CD8-positive, alpha-beta memory T cell (primary cell): ENCODE results near the gene SCAMP1. TPM values are rescaled to one million over a fixed set of nuclear protein-coding genes. Genes with fewer than 3 reads are reported as not detected.

Source experiments
- CTCF ChIA-PET: fragments of 350-600 bp; sonication (Branson Sonifier 250); formaldehyde crosslinking; loops from one replicate; lab custom pipeline; 2021; ENCODE audit warnings: antibody characterized with exemption; lab: Charles Lee
- POLR2A ChIA-PET: fragments of 350-600 bp; sonication (Branson Sonifier 250); formaldehyde crosslinking; loops from one replicate; lab custom pipeline; 2021; ENCODE audit warnings: antibody characterized with exemption; lab: Charles Lee
- DNase-seq, 5 donors: peaks; one replicate each; pipeline versions ENCODE4 v3.0.0 to v3.0.0-alpha.2; 2020 to 2022; ENCODE audit warnings: mixed read lengths in 1 of 5
- H3K27ac ChIP-seq: one replicate; pipeline ENCODE4 v1.7.0; 2013; ENCODE audit warnings: low read depth, mild to moderate bottlenecking, low read length, moderate library complexity
- H3K27me3 ChIP-seq: 2 replicates; pipeline ENCODE4 v1.7.0; 2013; ENCODE audit warnings: low read length, mild to moderate bottlenecking; ENCODE audit not compliant: insufficient read depth, poor library complexity, severe bottlenecking
- H3K36me3 ChIP-seq: 2 replicates; pipeline ENCODE4 v1.7.0; 2013; ENCODE audit warnings: mild to moderate bottlenecking, low read length, moderate library complexity; ENCODE audit not compliant: insufficient read depth
- H3K4me1 ChIP-seq: 2 replicates; pipeline ENCODE4 v1.7.0; 2013; ENCODE audit warnings: mild to moderate bottlenecking, low read length, moderate library complexity; ENCODE audit not compliant: insufficient read depth
- H3K4me3 ChIP-seq: 2 replicates; pipeline ENCODE4 v1.7.0; 2013; ENCODE audit warnings: mild to moderate bottlenecking, low read length
- H3K9me3 ChIP-seq: 2 replicates; pipeline ENCODE4 v1.7.0; 2013; ENCODE audit warnings: mild to moderate bottlenecking, low read length
- H3K27ac Mint-ChIP-seq, 8 donors: one replicate each; pipeline ENCODE4 v1.8.0; 2020 to 2021; ENCODE audit warnings: mixed read lengths in 8 of 8, mild to moderate bottlenecking in 6 of 8, inconsistent platforms in 3 of 8, moderate library complexity in 3 of 8
- H3K27me3 Mint-ChIP-seq, 2 donors: one replicate each; pipeline ENCODE4 v1.8.0; 2020 to 2021; ENCODE audit warnings: mixed read lengths in 2 of 2, mild to moderate bottlenecking in 1 of 2, moderate library complexity in 1 of 2
- H3K36me3 Mint-ChIP-seq, 3 donors: one replicate each; pipeline ENCODE4 v1.8.0; 2020 to 2021; ENCODE audit warnings: mixed read lengths in 3 of 3, inconsistent platforms in 1 of 3, mild to moderate bottlenecking in 1 of 3
- H3K4me1 Mint-ChIP-seq, 3 donors: one replicate each; pipeline ENCODE4 v1.8.0; 2020 to 2021; ENCODE audit warnings: mixed read lengths in 3 of 3, inconsistent platforms in 1 of 3, mild to moderate bottlenecking in 1 of 3
- H3K4me3 Mint-ChIP-seq, 7 donors: one replicate each; pipeline ENCODE4 v1.8.0; 2020 to 2021; ENCODE audit warnings: mixed read lengths in 7 of 7, mild to moderate bottlenecking in 6 of 7, moderate library complexity in 4 of 7, inconsistent platforms in 2 of 7
- H3K9me3 Mint-ChIP-seq, 5 donors: one replicate each; pipeline ENCODE4 v1.8.0; 2020 to 2022; ENCODE audit warnings: mixed read lengths in 5 of 5, mild to moderate bottlenecking in 3 of 5, moderate library complexity in 2 of 5, inconsistent platforms in 1 of 5
- polyA plus RNA-seq: library from polyadenylated mRNA; unstranded; fragments of 300-500 nt; fragmentation: Illumina TruSeq; gene quantifications from one replicate; pipeline ENCODE4 v1.2.3, GENCODE V29; 2021
- total RNA-seq, 2 experiments: library from RNA; stranded (reverse); gene quantifications; one replicate each; pipeline ENCODE4 v1.2.3, GENCODE V29; 2021

The SCAMP1 gene, protein sequence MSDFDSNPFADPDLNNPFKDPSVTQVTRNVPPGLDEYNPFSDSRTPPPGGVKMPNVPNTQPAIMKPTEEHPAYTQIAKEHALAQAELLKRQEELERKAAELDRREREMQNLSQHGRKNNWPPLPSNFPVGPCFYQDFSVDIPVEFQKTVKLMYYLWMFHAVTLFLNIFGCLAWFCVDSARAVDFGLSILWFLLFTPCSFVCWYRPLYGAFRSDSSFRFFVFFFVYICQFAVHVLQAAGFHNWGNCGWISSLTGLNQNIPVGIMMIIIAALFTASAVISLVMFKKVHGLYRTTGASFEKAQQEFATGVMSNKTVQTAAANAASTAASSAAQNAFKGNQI
- 10 to 100 TPM; 15.2 to 17.3 TPM for total RNA-seq
- polyA plus RNA-seq: 36.2 TPM

DNA sequence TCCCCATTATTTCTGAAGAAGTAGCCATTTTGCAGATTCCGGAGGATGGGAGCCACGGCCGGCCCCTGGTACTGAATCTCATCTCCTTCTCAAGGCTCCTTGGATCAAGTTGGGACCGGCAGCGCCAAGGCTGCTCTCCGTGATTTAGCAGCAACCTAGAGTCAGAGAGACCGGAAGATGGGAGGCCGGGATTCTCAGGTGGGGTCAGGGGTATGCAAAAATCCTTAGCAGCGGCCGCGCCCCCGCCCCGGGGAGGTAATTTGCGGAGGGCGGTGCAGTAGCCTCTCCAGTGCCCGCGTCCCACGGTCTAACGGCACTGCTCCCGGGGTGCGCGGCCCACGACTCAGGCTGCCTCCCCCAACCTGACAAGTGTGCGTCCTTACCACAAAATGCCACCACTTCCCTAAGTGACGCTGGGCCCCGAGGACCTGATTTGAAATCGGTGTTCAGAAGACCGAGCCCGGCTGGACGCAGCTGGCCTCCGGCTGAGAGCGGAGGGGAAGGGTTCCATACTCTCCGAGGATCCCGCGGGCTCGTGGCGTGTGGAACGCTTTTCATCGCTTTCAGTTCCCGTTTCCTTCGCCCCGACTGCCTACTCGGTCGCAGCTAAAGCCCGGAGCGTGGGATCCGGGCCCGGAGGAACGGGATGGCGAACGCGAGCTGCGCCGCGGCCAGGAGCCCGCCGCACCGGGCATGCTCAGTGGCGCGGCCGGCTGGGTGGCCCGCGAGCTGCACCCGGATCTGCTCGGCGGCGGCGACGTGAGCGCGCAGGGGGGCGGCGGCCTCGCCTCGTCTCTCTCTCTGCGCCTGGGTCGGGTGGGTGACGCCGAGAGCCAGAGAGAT lies at the start of gene SCAMP1:
SCAMP1 (plus strand) TSS at position 787 of the 843 bp plus-strand sequence; CDS start at position 842, 55 bp downstream.
- no peaks in the 10 kb centered on the region for H3K9me3 Mint-ChIP-seq
- peak within 1 kb of the TSS; percentile 89 to 98 (median 93) for H3K4me3 Mint-ChIP-seq
- Histone ChIP-seq H3K9me3 (no peaks in the 10 kb centered on the region), H3K4me3 (peak within 1 kb of the TSS; percentile 96), H3K27me3 (no peaks in the 10 kb centered on the region), H3K36me3 (no peaks in the 10 kb centered on the region), H3K4me1 (peaks cover 20% of the 10 kb centered on the region), H3K27ac (peak within 1 kb of the TSS; percentile 94)
- CTCF ChIA-PET: interaction anchor here (0.7 to 3.9 kb wide), 8 partner anchors 9 to 868 kb away, joined by 3 to 73 read pairs (median 4); partner anchors contain the start of genes AP3B1 and WDR41
- peak; percentile 87 to 97 (median 92) for DNase-seq
- POLR2A ChIA-PET: interaction anchor here (0.6 to 2.2 kb wide), 7 partner anchors 8 to 876 kb away, joined by 3 to 111 read pairs (median 4); partner anchors contain the start of genes AP3B1, ARSB and JMY
- peaks cover 0 to 3% of the 10 kb centered on the region in 2 donors for H3K27me3 Mint-ChIP-seq
- H3K27ac Mint-ChIP-seq: peak within 1 kb of the TSS; percentile 92 to 99 (median 97)
- peaks cover 0 to 14% (median 0%) of the 10 kb centered on the region in 3 donors for H3K36me3 Mint-ChIP-seq
- peaks cover 60 to 69% (median 69%) of the 10 kb centered on the region in 3 donors for H3K4me1 Mint-ChIP-seq

DNA sequence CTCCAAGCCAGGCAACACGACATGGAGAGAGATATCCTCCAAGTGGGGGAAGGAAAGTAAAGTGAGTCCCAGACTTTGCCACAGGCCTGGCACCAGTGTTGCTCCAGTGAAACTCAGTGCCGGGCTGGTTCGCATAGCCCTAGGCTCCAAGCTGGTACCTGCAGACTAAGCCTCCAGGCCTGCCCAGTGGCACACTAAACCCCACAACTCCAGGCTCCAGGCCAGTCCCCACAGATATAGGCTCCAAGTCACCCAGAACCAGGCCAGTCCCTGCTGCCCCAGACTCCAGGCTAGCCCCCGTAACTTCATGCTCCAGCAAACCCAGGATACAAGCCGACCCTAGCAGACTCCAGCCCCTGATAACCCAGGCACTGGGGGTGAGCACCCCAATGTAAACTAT lies 42.9 kb upstream of the SCAMP1 start:
- peaks cover 4 to 22% of the 10 kb centered on the region in 2 donors for H3K27me3 Mint-ChIP-seq
- Histone ChIP-seq H3K4me3 (no peak overlapping the region), H3K9me3 (no peaks in the 10 kb centered on the region), H3K4me1 (no peaks in the 10 kb centered on the region), H3K27ac (no peak overlapping the region), H3K36me3 (no peaks in the 10 kb centered on the region), H3K27me3 (no peaks in the 10 kb centered on the region)
- H3K36me3 Mint-ChIP-seq: no peaks in the 10 kb centered on the region
- no peaks in the 10 kb centered on the region for H3K9me3 Mint-ChIP-seq
- no peak for DNase-seq
- CTCF ChIA-PET: no interaction called here
- H3K4me1 Mint-ChIP-seq: no peaks in the 10 kb centered on the region
- no peak overlapping the region for H3K27ac Mint-ChIP-seq
- POLR2A ChIA-PET: no interaction called here
- no peak overlapping the region for H3K4me3 Mint-ChIP-seq

DNA sequence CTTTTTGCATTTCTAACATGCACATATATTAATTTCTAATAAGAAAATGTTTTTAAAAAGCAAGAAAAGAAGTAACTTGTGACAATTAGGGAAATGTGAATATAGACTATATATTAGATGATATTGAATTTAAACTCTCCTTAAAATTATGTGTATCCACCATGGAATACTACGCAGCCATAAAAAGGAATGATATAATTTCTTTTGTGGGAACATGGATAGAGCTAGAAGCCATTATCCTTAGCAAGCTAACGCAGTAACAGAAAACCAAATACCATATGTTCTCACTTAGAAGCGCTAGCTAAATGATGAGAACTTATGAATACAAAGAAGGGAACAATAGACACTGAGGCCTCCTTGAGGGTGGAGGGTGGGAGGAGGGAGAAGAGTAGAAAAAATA lies 42.1 kb upstream of the SCAMP1 start:
- peaks cover 1 to 17% of the 10 kb centered on the region in 2 donors for H3K27me3 Mint-ChIP-seq
- ChIA-PET POLR2A (no interaction called here), CTCF (no interaction called here)
- no peaks in the 10 kb centered on the region for H3K9me3 Mint-ChIP-seq
- H3K4me1 Mint-ChIP-seq: no peaks in the 10 kb centered on the region
- H3K4me1 ChIP-seq: no peaks in the 10 kb centered on the region
- no peaks in the 10 kb centered on the region for H3K9me3 ChIP-seq
- DNase-seq: no peak
- H3K27ac Mint-ChIP-seq: no peak overlapping the region
- no peaks in the 10 kb centered on the region for H3K36me3 Mint-ChIP-seq
- H3K27me3 ChIP-seq: no peaks in the 10 kb centered on the region
- H3K27ac ChIP-seq: no peak overlapping the region
- no peak overlapping the region for H3K4me3 ChIP-seq
- no peaks in the 10 kb centered on the region for H3K36me3 ChIP-seq
- no peak overlapping the region for H3K4me3 Mint-ChIP-seq

DNA sequence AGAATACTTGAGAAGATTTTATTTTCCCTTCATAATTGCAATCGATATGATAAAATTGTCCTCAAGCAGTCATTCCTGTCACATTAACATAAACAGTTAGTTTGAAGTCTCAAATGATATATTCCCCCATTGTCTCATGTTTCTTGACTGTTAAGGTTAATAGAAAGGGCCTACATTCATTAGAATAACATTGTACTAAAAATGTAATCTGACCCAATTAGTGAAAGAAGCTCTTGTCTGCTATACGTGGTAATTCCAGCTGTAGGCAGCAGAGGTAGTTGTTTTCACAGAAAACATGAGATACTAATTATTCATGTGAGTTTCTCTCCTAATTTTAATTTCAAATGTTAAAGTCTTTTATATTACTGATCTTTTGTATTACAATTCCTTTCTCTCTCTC lies 40.0 kb upstream of the SCAMP1 start:
- no peak overlapping the region for H3K4me3 Mint-ChIP-seq
- CTCF ChIA-PET: interaction anchor here (1.0 to 1.4 kb wide), 3 partner anchors 25 to 40 kb away, joined by 3 to 4 read pairs (median 3); partner anchors contain the start of gene SCAMP1
- POLR2A ChIA-PET: no interaction called here

DNA sequence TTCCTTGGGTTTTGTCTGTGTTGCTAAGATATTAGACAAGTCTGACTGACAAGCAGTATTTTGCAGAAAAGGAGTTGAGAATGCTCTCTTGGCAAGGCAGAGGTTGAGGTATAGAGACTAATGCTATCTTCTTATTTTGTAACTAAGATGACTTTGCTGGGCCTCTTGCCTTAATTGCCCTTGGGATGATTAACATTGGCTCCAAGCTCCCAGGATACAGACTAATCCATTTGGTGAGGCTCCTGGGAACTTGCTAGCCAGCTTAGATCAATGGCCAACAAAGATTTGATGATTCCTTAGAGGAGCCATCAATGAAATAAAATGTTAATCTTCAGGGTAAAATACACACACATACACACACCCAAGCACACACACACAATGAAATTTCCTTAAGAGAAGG lies 37.2 kb upstream of the SCAMP1 start:
- Mint-ChIP-seq H3K4me1 (no peaks in the 10 kb centered on the region), H3K27ac (no peak overlapping the region), H3K36me3 (no peaks in the 10 kb centered on the region), H3K9me3 (no peaks in the 10 kb centered on the region), H3K4me3 (no peak overlapping the region), H3K27me3 (peaks cover 4 to 14% of the 10 kb centered on the region in 2 donors)
- H3K27me3 ChIP-seq: no peaks in the 10 kb centered on the region
- H3K9me3 ChIP-seq: no peaks in the 10 kb centered on the region
- H3K36me3 ChIP-seq: no peaks in the 10 kb centered on the region
- H3K4me1 ChIP-seq: no peaks in the 10 kb centered on the region
- H3K27ac ChIP-seq: no peak overlapping the region
- H3K4me3 ChIP-seq: no peak overlapping the region
- CTCF ChIA-PET: no interaction called here
- no peak for DNase-seq
- POLR2A ChIA-PET: no interaction called here

More for the DNA sequence above, 40.0 kb upstream of the SCAMP1 start:
- Mint-ChIP-seq H3K4me1 (no peaks in the 10 kb centered on the region), H3K27ac (no peak overlapping the region), H3K9me3 (no peaks in the 10 kb centered on the region), H3K36me3 (no peaks in the 10 kb centered on the region), H3K27me3 (peaks cover 3 to 14% of the 10 kb centered on the region in 2 donors)
- Histone ChIP-seq H3K27ac (no peak overlapping the region), H3K36me3 (no peaks in the 10 kb centered on the region), H3K4me1 (no peaks in the 10 kb centered on the region), H3K4me3 (no peak overlapping the region), H3K9me3 (no peaks in the 10 kb centered on the region), H3K27me3 (no peaks in the 10 kb centered on the region)
- no peak for DNase-seq

DNA sequence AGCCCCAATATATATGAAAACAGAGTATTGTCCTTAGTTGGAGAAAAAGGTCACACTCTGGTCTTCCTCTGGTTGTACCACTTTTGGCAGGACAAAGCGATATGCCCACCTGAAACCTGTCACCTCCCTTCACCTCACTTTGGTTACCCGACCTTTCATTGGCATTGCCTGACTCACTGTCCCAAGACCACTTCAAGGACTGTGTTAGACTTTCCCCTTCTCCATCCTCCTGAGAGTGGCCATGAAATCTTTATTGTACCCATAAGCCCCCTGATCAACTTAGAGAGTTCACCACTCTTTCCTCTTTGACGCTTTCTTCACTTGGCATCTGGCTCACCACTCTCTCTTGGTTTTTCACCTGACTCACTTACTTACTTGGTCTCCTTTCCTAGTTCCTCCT lies 33.5 kb upstream of the SCAMP1 start:
- H3K27ac ChIP-seq: no peak overlapping the region
- no peaks in the 10 kb centered on the region for H3K4me1 Mint-ChIP-seq
- DNase-seq: no peak
- no peaks in the 10 kb centered on the region for H3K36me3 Mint-ChIP-seq
- CTCF ChIA-PET: no interaction called here
- POLR2A ChIA-PET: no interaction called here
- no peak overlapping the region for H3K27ac Mint-ChIP-seq
- peaks cover 6% of the 10 kb centered on the region for H3K27me3 ChIP-seq
- H3K36me3 ChIP-seq: no peaks in the 10 kb centered on the region
- H3K9me3 Mint-ChIP-seq: no peaks in the 10 kb centered on the region
- no peaks in the 10 kb centered on the region for H3K4me1 ChIP-seq
- H3K4me3 ChIP-seq: no peak overlapping the region
- peaks cover 9 to 20% of the 10 kb centered on the region in 2 donors for H3K27me3 Mint-ChIP-seq
- H3K9me3 ChIP-seq: no peaks in the 10 kb centered on the region
- no peak overlapping the region for H3K4me3 Mint-ChIP-seq

DNA sequence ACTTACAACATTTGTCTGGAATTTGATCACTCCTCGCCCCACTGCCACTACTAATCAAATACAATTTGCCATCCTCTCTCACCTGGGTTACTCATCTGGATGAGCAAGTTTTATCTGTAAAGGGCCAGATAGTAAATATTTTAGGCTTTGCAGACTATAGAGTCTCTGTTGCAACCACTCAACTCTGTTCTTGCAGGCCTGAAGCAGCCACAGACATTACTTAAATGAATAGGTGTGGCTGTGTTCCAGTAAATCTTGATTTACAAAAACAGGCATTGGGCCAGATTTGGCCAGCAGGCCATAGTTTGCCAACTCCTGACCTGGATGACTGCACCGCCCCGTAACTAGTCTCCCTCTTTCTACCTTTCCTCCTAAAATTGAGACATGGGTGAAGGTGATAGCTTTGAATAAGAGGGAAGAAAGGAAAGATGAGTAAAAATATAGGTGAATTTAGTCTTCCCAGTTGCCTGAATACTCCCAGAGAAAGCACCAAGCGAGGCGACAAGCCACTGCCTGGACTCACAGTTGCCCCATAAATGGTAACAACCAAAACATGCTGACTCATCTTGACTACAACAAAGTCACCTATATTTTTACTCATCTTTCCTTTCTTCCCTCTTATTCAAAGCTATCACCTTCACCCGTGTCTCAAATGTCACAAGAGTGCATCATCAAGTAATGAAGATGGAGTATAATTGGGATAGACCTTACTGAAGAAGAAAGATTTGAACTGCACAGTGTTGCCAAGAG lies 32.5 kb upstream of the SCAMP1 start:
- Mint-ChIP-seq H3K4me3 (no peak overlapping the region), H3K27me3 (peaks cover 9 to 20% of the 10 kb centered on the region in 2 donors), H3K27ac (no peak overlapping the region), H3K4me1 (no peaks in the 10 kb centered on the region), H3K36me3 (no peaks in the 10 kb centered on the region), H3K9me3 (no peaks in the 10 kb centered on the region)
- Histone ChIP-seq H3K9me3 (no peaks in the 10 kb centered on the region), H3K4me3 (no peak overlapping the region), H3K36me3 (no peaks in the 10 kb centered on the region), H3K27me3 (peaks cover 6% of the 10 kb centered on the region), H3K27ac (no peak overlapping the region), H3K4me1 (no peaks in the 10 kb centered on the region)
- CTCF ChIA-PET: no interaction called here
- no peak for DNase-seq
- POLR2A ChIA-PET: no interaction called here
